Neural progenitor cell (in vitro differentiated cells): ENCODE results near the gene REEP1. TPM values are rescaled to one million over a fixed set of nuclear protein-coding genes. Genes with fewer than 3 reads are reported as not detected.

Experiments
- DNase-seq: peaks from one replicate; pipeline ENCODE4 v3.0.0-alpha.2; 2016; ENCODE audit warnings: low spot score
- H2AFZ ChIP-seq: fragments of 200-600 bp; sonication (generic); replicated peaks from 2 replicates; pipeline ENCODE4 v1.6.1; 2016; ENCODE audit warnings: antibody characterized with exemption
- H3F3A ChIP-seq: fragments of 200-600 bp; sonication (generic); 2 replicates; pipeline ENCODE4 v1.6.1; 2016; ENCODE audit warnings: antibody characterized with exemption, low read depth
- H3K27ac ChIP-seq: fragments of 200-600 bp; sonication (generic); 2 replicates; pipeline ENCODE4 v1.5.1; 2016; ENCODE audit warnings: mild to moderate bottlenecking
- H3K27me3 ChIP-seq: fragments of 200-600 bp; sonication (generic); 2 replicates; pipeline ENCODE4 v1.6.1; 2016; ENCODE audit warnings: mild to moderate bottlenecking, moderate library complexity
- H3K36me3 ChIP-seq: fragments of 200-600 bp; sonication (generic); 2 replicates; pipeline ENCODE4 v1.5.1; 2016
- H3K4me1 ChIP-seq: fragments of 200-600 bp; sonication (generic); 2 replicates; pipeline ENCODE4 v1.6.1; 2016; ENCODE audit warnings: mixed run types
- H3K4me2 ChIP-seq: fragments of 200-600 bp; sonication (generic); 2 replicates; pipeline ENCODE4 v1.6.1; 2016
- H3K4me3 ChIP-seq: fragments of 200-600 bp; sonication (generic); 2 replicates; pipeline ENCODE4 v1.5.1; 2016
- H3K79me2 ChIP-seq: fragments of 200-600 bp; sonication (generic); 2 replicates; pipeline ENCODE4 v1.6.1; 2016; ENCODE audit warnings: low read depth
- H3K9ac ChIP-seq: fragments of 200-600 bp; sonication (generic); 2 replicates; pipeline ENCODE4 v1.6.1; 2016
- H3K9me3 ChIP-seq: fragments of 200-600 bp; sonication (generic); 2 replicates; pipeline ENCODE4 v1.5.1; 2016; ENCODE audit warnings: low read depth
- H4K20me1 ChIP-seq: fragments of 200-600 bp; sonication (generic); 2 replicates; pipeline ENCODE4 v1.6.1; 2016; ENCODE audit warnings: low read depth
- H3K27ac Mint-ChIP-seq: 3 replicates; pipeline ENCODE4 v1.8.0; 2021; ENCODE audit warnings: mixed read lengths
- H3K27me3 Mint-ChIP-seq: 2 replicates; pipeline ENCODE4 v1.8.0; 2022; ENCODE audit warnings: low read depth, mild to moderate bottlenecking, inconsistent platforms, moderate library complexity, mixed read lengths; ENCODE audit not compliant: insufficient read depth
- H3K36me3 Mint-ChIP-seq: 3 replicates; pipeline ENCODE4 v1.8.0; 2021; ENCODE audit warnings: mixed read lengths
- H3K4me1 Mint-ChIP-seq: 3 replicates; pipeline ENCODE4 v1.8.0; 2021; ENCODE audit warnings: mixed read lengths
- H3K4me3 Mint-ChIP-seq: 3 replicates; pipeline ENCODE4 v1.8.0; 2021; ENCODE audit warnings: mild to moderate bottlenecking, moderate library complexity, mixed read lengths
- H3K9me3 Mint-ChIP-seq: 3 replicates; pipeline ENCODE4 v1.8.0; 2020; ENCODE audit warnings: mixed read lengths
- CTCF ChIP-seq: fragments of 200-600 bp; sonication (generic); IDR thresholded peaks from 2 replicates; pipeline ENCODE4 v1.5.1; 2017; ENCODE audit warnings: antibody characterized with exemption, mild to moderate bottlenecking
- EZH2 ChIP-seq: fragments of 200-600 bp; sonication (generic); IDR thresholded peaks from 2 replicates; pipeline ENCODE4 v1.6.1; 2017; ENCODE audit warnings: antibody characterized with exemption, mild to moderate bottlenecking, moderate library complexity
- EZH2phosphoT487 ChIP-seq: fragments of 200-600 bp; sonication (generic); IDR thresholded peaks from 2 replicates; pipeline ENCODE4 v1.6.1; 2017; ENCODE audit warnings: antibody characterized with exemption
- total RNA-seq: library from RNA; depleted of rRNA; stranded (reverse); fragments of >200 nt; gene quantifications from 2 replicates; pipeline ENCODE4 v1.2.3, GENCODE V29; 2015; ENCODE audit warnings: low replicate concordance

The REEP1 gene
- total RNA-seq, 1 donor from 2014 or later = 0.88 TPM

- H3K4me1 Mint-ChIP-seq = peaks cover 7% of the 10 kb centered on the region
- peaks cover 4% of the 10 kb centered on the region for H3K27me3 Mint-ChIP-seq
- H3K9ac ChIP-seq = no peak overlapping the region
- no peaks in the 10 kb centered on the region for H3K27me3 ChIP-seq
- no peak overlapping the region for H3K4me3 ChIP-seq
- peaks cover 6% of the 10 kb centered on the region for H3K36me3 ChIP-seq
- no peak overlapping the region for H3K27ac Mint-ChIP-seq
- no peaks in the 10 kb centered on the region for H3K79me2 ChIP-seq
- H3K9me3 ChIP-seq = no peaks in the 10 kb centered on the region
- no peaks in the 10 kb centered on the region for H3F3A ChIP-seq
- no peak overlapping the region for H2AFZ ChIP-seq
- H3K9me3 Mint-ChIP-seq = no peaks in the 10 kb centered on the region
- no peak overlapping the region for H3K4me3 Mint-ChIP-seq
- H3K4me1 ChIP-seq = no peaks in the 10 kb centered on the region
- peaks cover 7% of the 10 kb centered on the region for H3K36me3 Mint-ChIP-seq
- no peak overlapping the region for H3K27ac ChIP-seq
- no peaks in the 10 kb centered on the region for H4K20me1 ChIP-seq
- TF ChIP-seq EZH2phosphoT487 = no peak
- no peak for TF ChIP-seq CTCF
- no peak for TF ChIP-seq EZH2
- no peak overlapping the region for H3K4me2 ChIP-seq
- no peak for DNase-seq
Measured at GRCh38 chr2:86216575-86217555, 120.6 kb downstream of the REEP1 start.

- Histone ChIP-seq H3K79me2 (no peaks in the 10 kb centered on the region), H3K27me3 (no peaks in the 10 kb centered on the region), H4K20me1 (no peaks in the 10 kb centered on the region), H3F3A (no peaks in the 10 kb centered on the region), H3K9me3 (no peaks in the 10 kb centered on the region), H3K4me2 (no peak overlapping the region), H3K4me1 (no peaks in the 10 kb centered on the region), H2AFZ (no peak overlapping the region), H3K36me3 (peaks cover 9% of the 10 kb centered on the region), H3K27ac (no peak overlapping the region), H3K9ac (no peak overlapping the region), H3K4me3 (no peak overlapping the region)
- peaks cover 24% of the 10 kb centered on the region for H3K36me3 Mint-ChIP-seq
- H3K9me3 Mint-ChIP-seq = no peaks in the 10 kb centered on the region
- no peak overlapping the region for H3K4me3 Mint-ChIP-seq
- H3K27me3 Mint-ChIP-seq = no peaks in the 10 kb centered on the region
- no peak for DNase-seq
- TF ChIP-seq EZH2phosphoT487 (no peak), EZH2 (no peak), CTCF (no peak)
- peaks cover 3% of the 10 kb centered on the region for H3K4me1 Mint-ChIP-seq
- no peak overlapping the region for H3K27ac Mint-ChIP-seq
Measured at GRCh38 chr2:86214503-86214832, 123.0 kb downstream of the REEP1 start.

- TF ChIP-seq EZH2 = no peak
- H3K4me3 ChIP-seq = no peak overlapping the region
- no peaks in the 10 kb centered on the region for H3K27me3 ChIP-seq
- no peaks in the 10 kb centered on the region for H3K9me3 ChIP-seq
- no peaks in the 10 kb centered on the region for H3K4me1 ChIP-seq
- H3K79me2 ChIP-seq = no peaks in the 10 kb centered on the region
- Mint-ChIP-seq H3K9me3 (no peaks in the 10 kb centered on the region), H3K27ac (no peak overlapping the region), H3K4me3 (no peak overlapping the region), H3K4me1 (peaks cover 3% of the 10 kb centered on the region), H3K27me3 (no peaks in the 10 kb centered on the region), H3K36me3 (peaks cover 26% of the 10 kb centered on the region)
- H3K9ac ChIP-seq = no peak overlapping the region
- no peak for DNase-seq
- H4K20me1 ChIP-seq = no peaks in the 10 kb centered on the region
- no peak overlapping the region for H3K4me2 ChIP-seq
- H2AFZ ChIP-seq = no peak overlapping the region
- H3K27ac ChIP-seq = no peak overlapping the region
- H3F3A ChIP-seq = no peaks in the 10 kb centered on the region
- H3K36me3 ChIP-seq = peaks cover 15% of the 10 kb centered on the region
Measured at GRCh38 chr2:86213699-86214502, 123.5 kb downstream of the REEP1 start.
